Measurements from ENCODE around the gene NUDT16L1.

NUDT16L1 gene

GRCh38 chr16:4682084-4682591, 11.2 kb upstream of the NUDT16L1 start:
- no peak for DNase-seq (ENCODE audit: extremely low read depth in 1 of 2, low read depth in 1 of 2)

DNA sequence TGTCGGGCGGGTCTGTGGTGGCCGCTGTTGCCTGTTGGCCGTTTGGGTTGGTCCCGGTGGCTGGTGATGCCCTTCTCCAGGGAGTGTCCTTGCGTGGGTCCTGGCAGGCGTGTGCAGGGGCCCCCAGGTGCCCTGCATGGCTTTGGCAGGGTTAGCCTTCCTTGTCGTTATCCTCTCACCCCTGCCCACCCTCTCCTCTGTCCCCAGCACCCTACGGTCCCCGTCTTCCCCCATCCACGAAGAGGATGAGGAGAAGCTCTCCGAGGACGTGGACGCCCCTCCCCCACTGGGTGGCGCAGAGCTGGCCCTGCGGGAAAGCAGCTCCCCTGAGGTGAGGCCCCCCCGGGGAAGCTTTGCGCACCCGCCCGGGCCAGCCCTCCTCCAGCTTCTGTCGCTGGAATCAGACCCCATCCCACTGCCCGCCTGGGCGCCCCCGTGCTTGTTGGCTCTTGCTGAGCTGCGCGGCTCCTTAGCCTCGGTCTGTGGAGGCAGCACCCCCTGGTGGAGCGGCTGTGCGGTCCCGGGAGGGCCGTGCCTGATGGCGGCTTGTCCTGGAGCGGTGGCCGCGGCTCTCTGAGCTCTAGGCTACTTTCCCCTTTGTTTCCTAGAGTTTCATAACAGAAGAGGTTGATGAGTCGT, 10.6 kb upstream of the NUDT16L1 start:
- no peak for DNase-seq (ENCODE audit: extremely low read depth in 1 of 2, low read depth in 1 of 2)

DNA sequence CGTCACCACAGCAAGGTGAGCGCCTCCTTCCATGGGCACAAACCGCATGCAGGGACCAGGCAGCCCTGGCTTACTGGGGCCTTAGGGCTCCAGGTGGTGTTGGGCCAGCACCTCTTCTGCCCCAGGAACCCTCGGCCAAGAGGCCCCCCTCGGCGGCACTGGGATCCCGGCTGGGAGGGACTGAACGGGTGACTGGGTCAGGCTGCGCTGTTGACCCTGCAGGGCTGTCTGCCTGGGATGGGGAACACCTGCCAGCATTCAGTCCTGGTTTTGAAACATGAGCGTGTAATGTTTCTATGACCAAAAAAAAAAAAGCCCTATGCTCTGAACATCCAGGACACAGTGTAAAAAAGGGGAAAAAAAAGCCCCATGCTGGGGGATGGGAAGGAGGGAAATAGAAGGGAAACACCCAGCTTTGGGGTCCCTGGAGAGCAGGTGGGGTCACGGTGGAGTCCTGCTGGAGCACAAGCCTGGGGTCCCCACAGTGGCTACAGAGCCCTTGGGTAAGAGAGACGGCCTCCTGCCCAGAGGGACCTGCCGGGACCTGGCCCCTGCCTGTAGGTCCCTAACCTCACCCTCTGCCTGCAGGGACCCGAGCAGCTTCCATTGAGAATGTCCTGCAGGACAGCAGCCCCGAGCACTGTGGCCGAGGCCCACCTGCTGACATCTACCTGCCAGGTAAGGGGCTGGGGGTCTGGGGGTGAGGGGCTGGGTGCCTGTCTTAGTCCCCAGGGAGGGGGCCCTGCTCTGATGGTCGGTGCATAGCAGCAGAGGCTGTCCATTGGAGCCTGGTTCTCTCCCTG, 9.9 kb upstream of the NUDT16L1 start:
- DNase-seq (ENCODE audit: extremely low read depth in 1 of 2, low read depth in 1 of 2), result no peak

GRCh38 chr16:4684058-4684715, 9.2 kb upstream of the NUDT16L1 start:
- DNase-seq (ENCODE audit: extremely low read depth in 1 of 2, low read depth in 1 of 2), result no peak

DNA sequence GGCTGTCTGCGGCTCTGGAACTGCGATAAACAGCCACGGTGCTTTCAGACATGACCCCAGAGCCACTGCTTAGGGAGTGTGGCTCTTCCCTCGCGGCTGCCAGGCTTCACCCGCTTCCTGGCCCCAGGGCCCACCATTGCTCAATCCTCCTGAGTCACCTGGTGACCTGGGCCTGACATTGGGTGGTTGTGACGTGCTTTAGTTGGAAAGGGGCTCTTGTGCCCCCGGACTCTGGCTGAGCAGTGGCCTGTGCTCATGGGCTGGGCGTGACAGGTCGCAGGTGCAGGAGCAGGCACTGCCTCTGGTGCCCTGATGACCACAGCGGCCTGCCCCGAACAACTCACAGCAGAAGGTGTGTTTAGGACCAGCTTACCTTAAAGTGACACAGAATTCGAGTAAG, 8.6 kb upstream of the NUDT16L1 start:
- DNase-seq (ENCODE audit: extremely low read depth in 1 of 2, low read depth in 1 of 2), result no peak

DNA sequence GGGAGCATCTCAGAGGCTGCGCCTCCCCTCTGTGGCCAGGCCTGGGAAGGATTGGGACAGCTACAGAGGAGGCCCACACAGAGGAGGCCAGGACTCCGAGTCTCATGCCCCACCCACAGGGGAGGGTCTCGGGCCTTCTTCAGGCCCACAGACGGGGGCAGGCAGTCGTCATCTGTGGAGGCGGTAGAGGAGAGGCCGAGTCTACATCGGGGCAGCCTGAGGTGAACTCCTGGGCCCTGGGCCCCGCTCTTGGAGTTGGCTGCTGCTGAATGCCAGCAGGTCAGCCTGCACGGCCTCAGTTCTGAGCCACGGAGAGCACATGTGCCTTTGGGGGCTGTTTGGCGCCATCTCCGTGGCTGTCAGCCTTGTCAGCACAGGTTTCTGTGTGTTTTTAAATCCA, 8.1 kb upstream of the NUDT16L1 start:
- no peak for DNase-seq (ENCODE audit: extremely low read depth in 1 of 2, low read depth in 1 of 2)

- no peak for DNase-seq (ENCODE audit: extremely low read depth in 1 of 2, low read depth in 1 of 2)
Measured at GRCh38 chr16:4685776-4686496, 7.4 kb upstream of the NUDT16L1 start.

DNA sequence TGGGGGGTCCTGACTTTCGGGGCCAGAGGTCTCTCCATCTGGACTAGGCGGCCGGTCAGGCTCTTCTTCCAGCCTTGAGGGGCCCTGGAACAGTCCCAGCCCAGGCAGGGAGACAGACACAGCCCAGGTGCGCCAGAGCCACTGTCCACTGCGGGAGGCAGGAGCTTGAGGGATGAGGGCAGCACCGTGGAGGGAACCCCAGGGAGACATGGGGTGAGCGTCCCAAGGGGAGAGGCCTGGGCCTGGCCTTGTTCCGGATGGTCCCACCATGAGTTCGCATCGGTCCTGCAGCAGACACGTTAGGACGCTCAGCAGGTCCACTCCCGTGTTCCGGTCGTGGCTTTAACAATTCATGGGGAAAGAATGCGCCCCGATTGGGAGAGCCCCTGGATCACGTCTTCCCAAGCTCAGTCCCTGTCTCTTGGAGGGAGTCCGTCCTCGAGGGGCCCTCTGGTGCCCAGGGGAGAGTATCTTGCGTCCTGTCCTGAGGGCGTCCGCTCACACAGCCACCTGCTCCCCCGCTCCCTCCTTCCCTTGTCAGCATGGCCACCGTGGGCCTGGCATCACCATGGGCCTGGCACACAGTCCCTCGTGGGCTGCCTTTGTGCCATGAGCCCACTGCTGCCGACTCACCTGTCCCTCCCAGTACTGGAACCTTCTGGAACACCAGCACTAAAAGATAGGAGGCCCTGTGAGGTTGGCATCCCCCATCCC, 6.7 kb upstream of the NUDT16L1 start:
- DNase-seq (ENCODE audit: extremely low read depth in 1 of 2, low read depth in 1 of 2), result no peak

DNA sequence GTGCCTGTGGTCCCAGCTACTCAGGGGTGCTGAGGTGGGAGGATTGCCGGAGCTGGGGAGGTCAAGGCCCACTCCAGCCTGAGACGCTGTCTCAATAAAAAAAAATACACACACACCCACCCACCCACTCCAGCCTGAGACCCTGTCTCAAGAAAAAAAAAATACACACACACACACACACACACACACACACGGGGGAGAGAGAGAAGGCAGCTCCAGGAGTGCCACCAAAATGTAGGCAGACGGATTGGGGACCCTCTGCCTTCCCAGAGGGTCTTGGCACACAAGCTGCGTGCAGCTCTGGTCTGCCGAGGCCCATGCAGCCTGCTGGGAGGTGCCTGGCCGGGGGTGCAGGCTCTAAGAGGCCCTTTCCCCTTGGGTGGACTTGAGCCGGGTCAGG, 5.9 kb upstream of the NUDT16L1 start:
- DNase-seq (ENCODE audit: extremely low read depth in 1 of 2, low read depth in 1 of 2), result no peak

GRCh38 chr16:4687946-4688673, 5.3 kb upstream of the NUDT16L1 start:
- no peak for DNase-seq (ENCODE audit: extremely low read depth in 1 of 2, low read depth in 1 of 2)

GRCh38 chr16:4688674-4689045, 4.7 kb upstream of the NUDT16L1 start:
- DNase-seq (ENCODE audit: extremely low read depth in 1 of 2, low read depth in 1 of 2), result no peak

DNA sequence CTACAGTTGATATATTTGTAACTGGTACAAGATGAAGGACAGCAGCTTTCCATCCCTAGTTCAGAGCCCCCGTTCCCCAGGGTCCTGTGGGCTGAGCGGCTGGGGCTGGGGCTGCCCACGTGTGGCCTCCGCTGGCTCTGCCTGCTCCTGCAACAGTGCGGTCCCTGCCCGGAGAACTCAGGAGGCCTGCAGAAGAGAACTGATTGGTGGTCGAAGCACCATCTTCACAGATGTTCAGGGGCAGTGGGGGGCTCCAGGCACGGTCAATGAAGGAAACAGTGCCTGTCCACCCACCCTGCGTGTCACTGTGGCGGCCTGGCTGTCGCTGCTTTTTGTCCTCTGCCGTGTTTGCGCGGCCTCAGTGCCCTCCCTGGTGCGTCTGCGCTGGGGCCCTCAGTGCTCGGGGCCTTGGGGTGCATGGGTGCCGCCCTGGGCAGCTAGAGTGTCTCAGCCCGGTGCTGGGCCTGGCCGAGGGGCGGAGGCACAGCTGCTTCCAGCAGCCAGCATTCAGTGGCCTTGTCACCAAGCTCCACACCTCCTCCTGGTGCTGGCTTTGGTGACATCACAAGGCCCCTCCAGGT, 4.2 kb upstream of the NUDT16L1 start:
- no peak for DNase-seq (ENCODE audit: extremely low read depth in 1 of 2, low read depth in 1 of 2)

DNA sequence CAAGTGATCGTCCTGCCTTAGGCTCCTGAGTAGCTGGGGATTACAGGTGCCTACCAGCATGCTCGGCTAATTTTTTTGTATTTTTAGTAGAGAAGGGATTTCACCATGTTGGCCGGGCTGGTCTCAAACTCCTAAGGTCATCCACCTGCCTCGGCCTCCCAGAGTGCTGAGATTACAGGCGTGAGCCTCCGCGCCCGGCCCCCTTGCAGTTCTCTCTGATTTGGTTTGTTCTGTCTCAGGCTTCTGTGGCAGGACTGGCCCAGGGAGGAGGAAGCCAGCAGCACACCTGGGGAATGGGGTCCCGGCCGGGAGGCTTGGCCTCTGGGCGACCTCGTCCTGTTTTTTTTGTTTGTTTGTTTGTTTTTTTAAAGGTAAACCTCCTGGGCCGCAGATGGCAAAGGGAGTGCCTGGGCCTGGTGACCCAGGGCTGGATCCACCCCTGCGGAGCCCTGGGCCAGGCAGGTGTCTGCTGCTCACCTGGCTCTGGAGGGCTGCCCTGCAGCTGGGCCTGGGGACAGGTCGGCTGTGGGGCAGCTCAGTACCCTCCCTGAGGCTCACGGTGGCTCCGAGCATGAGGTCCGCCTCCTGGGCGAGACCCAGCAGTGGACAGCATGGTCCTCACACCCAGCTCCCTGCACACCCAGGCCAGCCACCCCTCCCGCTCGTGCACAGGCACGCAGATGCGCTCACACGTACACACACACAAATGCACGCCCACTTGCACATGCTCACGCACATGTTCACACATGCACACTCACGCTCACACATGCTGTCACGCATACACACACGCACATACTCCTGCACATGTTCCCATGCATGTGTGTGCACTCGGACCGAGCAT, 3.3 kb upstream of the NUDT16L1 start:
- no peak for DNase-seq (ENCODE audit: extremely low read depth in 1 of 2, low read depth in 1 of 2)

DNA sequence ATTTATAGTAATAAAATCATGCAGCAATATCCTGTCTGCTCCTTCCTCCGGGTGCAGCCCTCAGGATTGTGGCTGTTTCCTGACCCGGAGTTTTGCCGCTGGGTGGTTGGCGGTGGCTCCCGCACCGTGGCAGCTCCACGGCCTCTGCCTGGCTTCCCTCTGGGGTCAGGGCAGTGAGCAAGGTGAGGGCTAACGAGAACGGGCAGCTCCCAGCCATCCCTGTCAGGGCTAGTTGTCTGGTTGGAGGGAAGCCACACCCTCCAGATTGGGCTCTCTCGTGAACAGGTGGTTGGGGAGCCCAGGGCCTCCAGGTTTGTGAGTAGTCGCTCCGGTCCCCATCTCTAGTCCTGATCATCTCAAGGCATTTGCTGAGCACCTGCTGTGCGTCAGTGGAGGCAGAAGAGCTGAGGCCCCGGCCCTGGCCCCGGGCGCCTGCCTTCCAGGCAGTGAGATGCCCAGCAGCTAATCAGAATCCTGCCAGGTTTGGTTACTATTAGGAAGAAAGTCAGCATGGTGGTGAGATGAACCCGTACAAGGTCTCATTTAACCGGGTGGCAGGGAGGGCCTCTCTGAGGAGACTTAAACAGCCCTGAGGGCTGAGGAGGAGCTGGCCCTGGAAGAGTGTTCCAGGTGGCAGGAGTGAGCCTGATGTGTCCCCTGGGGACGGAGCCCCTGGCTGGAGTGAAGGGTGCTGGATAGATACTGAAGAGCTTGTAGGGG, 2.3 kb upstream of the NUDT16L1 start:
- no peak for DNase-seq (ENCODE audit: extremely low read depth in 1 of 2, low read depth in 1 of 2)

- no peak for DNase-seq (ENCODE audit: extremely low read depth in 1 of 2, low read depth in 1 of 2)
Measured at GRCh38 chr16:4691666-4692412, 1.5 kb upstream of the NUDT16L1 start.

- no peak for DNase-seq (ENCODE audit: extremely low read depth in 1 of 2, low read depth in 1 of 2)
Measured at GRCh38 chr16:4692460-4693295, 684 bp upstream of the NUDT16L1 start.
